ENCODE data around the gene DPPA2. TPM values are rescaled to one million over a fixed set of nuclear protein-coding genes. Genes with fewer than 3 reads are reported as not detected.
A peak's percentile ranks its signal among the peaks of the same experiment; 100 is the strongest.

DPPA2 gene
- total RNA-seq, 3 donors from 2014 or later, result not detected

GRCh38 chr3:109270779-109271178, 45.5 kb downstream of the DPPA2 start:
- no peak for TF ChIP-seq CTCF (IDR thresholded peaks at IDR 0.05)
- DNase-seq, result no peak

GRCh38 chr3:109269577-109270275, 46.6 kb downstream of the DPPA2 start:
- Histone ChIP-seq H3K4me1 (ENCODE audit: low read depth) (no peaks in the 10 kb centered on the region), H3K36me3 (ENCODE audit: low read depth) (no peaks in the 10 kb centered on the region), H3K4me3 (no peak overlapping the region), H3K9me3 (no peaks in the 10 kb centered on the region)
- DNase-seq (no peak), ATAC-seq (no peak)
- intact Hi-C loops (cut with DNase I, micrococcal nuclease), result no loop called here
- no peak for TF ChIP-seq CTCF (IDR thresholded peaks at IDR 0.05)

More at GRCh38 chr3:109270779-109271178, 45.5 kb downstream of the DPPA2 start:
- ATAC-seq, result no peak
- intact Hi-C loops (cut with DNase I, micrococcal nuclease), result no loop called here
- no peak overlapping the region for H3K4me3 ChIP-seq
- no peaks in the 10 kb centered on the region for H3K36me3 ChIP-seq (ENCODE audit: low read depth)
- no peaks in the 10 kb centered on the region for H3K9me3 ChIP-seq
- H3K4me1 ChIP-seq (ENCODE audit: low read depth), result no peaks in the 10 kb centered on the region

- ATAC-seq (no peak), DNase-seq (no peak)
- Histone ChIP-seq H3K4me3 (no peak overlapping the region), H3K36me3 (ENCODE audit: low read depth) (no peaks in the 10 kb centered on the region), H3K4me1 (ENCODE audit: low read depth) (no peaks in the 10 kb centered on the region), H3K9me3 (no peaks in the 10 kb centered on the region)
- TF ChIP-seq CTCF (IDR thresholded peaks at IDR 0.05), result no peak
- intact Hi-C loops (cut with DNase I, micrococcal nuclease), result no loop called here
Measured at GRCh38 chr3:109268181-109268580, 48.1 kb downstream of the DPPA2 start.

DNA sequence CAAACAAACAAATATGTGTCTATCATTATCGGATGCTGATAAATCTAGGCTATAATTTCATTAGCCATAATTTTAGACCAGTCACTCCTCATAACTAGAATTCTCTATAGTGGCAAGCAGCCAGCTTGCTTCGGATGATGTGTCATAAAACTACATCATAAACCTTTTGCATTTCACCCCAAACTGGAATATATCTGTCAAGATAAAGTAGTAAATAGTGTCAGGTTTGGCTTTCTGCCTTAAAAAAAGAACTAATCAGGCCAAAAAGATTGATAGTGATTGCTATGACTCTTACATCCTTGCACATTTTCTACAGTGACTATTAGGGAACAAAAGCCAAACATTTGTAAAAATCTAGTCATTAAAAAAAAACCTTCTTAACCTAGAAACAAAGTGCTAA, 51.0 kb downstream of the DPPA2 start:
- no peak overlapping the region for H3K4me3 ChIP-seq
- DNase-seq, result peak in 1 of 3 donors; percentile 4
- TF ChIP-seq CTCF (IDR thresholded peaks at IDR 0.05), result no peak
- ATAC-seq, result no peak
- intact Hi-C loops (cut with DNase I, micrococcal nuclease), result no loop called here
- H3K36me3 ChIP-seq (ENCODE audit: low read depth), result no peaks in the 10 kb centered on the region
- no peaks in the 10 kb centered on the region for H3K9me3 ChIP-seq
- H3K4me1 ChIP-seq (ENCODE audit: low read depth), result no peaks in the 10 kb centered on the region

DNA sequence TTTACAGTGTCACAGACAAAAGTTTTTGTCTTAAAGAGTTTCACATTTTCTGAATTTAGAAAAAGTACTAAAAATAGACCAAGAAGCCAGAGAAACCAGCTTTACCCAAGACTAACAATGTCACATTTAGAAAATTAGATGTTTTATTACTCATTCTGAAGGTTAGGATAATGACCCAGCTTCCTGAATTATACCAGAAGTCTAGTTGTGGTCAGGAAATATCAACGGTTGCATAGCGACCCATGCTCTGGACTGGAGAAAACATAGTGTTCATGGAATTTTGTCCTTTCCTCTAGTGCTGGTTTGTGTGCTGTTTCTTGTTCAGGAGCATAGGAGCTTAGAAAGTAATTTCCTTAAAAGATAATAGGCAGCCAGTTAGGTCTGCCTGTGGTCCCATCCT, 59.0 kb downstream of the DPPA2 start:
- intact Hi-C loops (cut with DNase I, micrococcal nuclease), result no loop called here

More for the DNA sequence above, 59.0 kb downstream of the DPPA2 start:
- no peaks in the 10 kb centered on the region for H3K4me1 ChIP-seq (ENCODE audit: low read depth)
- no peaks in the 10 kb centered on the region for H3K9me3 ChIP-seq
- no peaks in the 10 kb centered on the region for H3K36me3 ChIP-seq (ENCODE audit: low read depth)
- no peak for TF ChIP-seq CTCF (IDR thresholded peaks at IDR 0.05)
- DNase-seq (no peak), ATAC-seq (no peak)
- H3K4me3 ChIP-seq, result no peak overlapping the region

All from mucosa of descending colon (tissue), 3 donors.